COLO829 (cell line): Measurements from ENCODE around the gene PRR20B.
"Not testable (repeated sequence)": the region's sequence is repeated elsewhere in the genome, so short reads cannot be mapped to it uniquely, and the experiment has no call there.

Experiments
- DNase-seq: peaks from one replicate; pipeline ENCODE4 v3.0.0; 2012; ENCODE audit warnings: low spot score

Gene PRR20B

GRCh38 chr13:57147188-57147587 is at the start of gene PRR20B:
TSS of gene PRR20B (plus strand) at chr13:57147488. CDS start at chr13:57147875, 387 bp downstream.
- DNase-seq = not testable (repeated sequence)

GRCh38 chr13:57114945-57115344 is 32.3 kb upstream of the PRR20B start:
- no peak for DNase-seq

GRCh38 chr13:57123681-57124080 is 23.6 kb upstream of the PRR20B start:
- no peak for DNase-seq

GRCh38 chr13:57128909-57129308 is 18.4 kb upstream of the PRR20B start:
- DNase-seq = peak; percentile 3

GRCh38 chr13:57136093-57136492 is 11.2 kb upstream of the PRR20B start:
- no peak for DNase-seq

GRCh38 chr13:57137585-57137984 is 9.7 kb upstream of the PRR20B start:
- no peak for DNase-seq

- peak; percentile 3 for DNase-seq
These were observed 8.3 kb upstream of the PRR20B start for GRCh38 chr13:57138988-57139387.

- not testable (repeated sequence) for DNase-seq
These were observed 7.5 kb upstream of the PRR20B start for GRCh38 chr13:57139781-57140180.

GRCh38 chr13:57140235-57140968 is 6.9 kb upstream of the PRR20B start, which contains the start of gene PRR20A:
TSS of gene PRR20A (plus strand) at chr13:57140918. CDS start at chr13:57141305, 387 bp downstream.
- not testable (repeated sequence) for DNase-seq

- not testable (repeated sequence) for DNase-seq
These were observed 818 bp downstream of the PRR20B start for GRCh38 chr13:57148106-57148505.

- DNase-seq = not testable (repeated sequence)
These were observed 6.5 kb downstream of the PRR20B start, which contains the start of gene PRR20C for GRCh38 chr13:57153761-57154160. TSS of gene PRR20C (plus strand) at chr13:57154061. CDS start at chr13:57154448, 387 bp downstream.

- not testable (repeated sequence) for DNase-seq
These were observed 13.0 kb downstream of the PRR20B start, which contains the start of gene PRR20D for GRCh38 chr13:57160332-57160731. TSS of gene PRR20D (plus strand) at chr13:57160632. CDS start at chr13:57161019, 387 bp downstream.

GRCh38 chr13:57166897-57167296 is 19.6 kb downstream of the PRR20B start, which contains the start of gene PRR20E:
TSS of gene PRR20E (plus strand) at chr13:57167197. CDS start at chr13:57167584, 387 bp downstream.
- not testable (repeated sequence) for DNase-seq

GRCh38 chr13:57191667-57192066 is 44.4 kb downstream of the PRR20B start:
- no peak for DNase-seq
